ENCODE results near the gene ZNF845. TPM values are rescaled to one million over a fixed set of nuclear protein-coding genes. Genes with fewer than 3 reads are reported as not detected.
"Not testable (repeated sequence)": the region's sequence is repeated elsewhere in the genome, so short reads cannot be mapped to it uniquely, and the experiment has no call there.

Gene ZNF845
- total RNA-seq, 1 experiment from 2014 or later: 8.8 TPM

- DNase-seq (ENCODE audit: extremely low read depth, low read depth): no peak
Measured at GRCh38 chr19:53374743-53375142, 41.2 kb downstream of the ZNF845 start.

GRCh38 chr19:53381376-53381775, 47.8 kb downstream of the ZNF845 start:
- DNase-seq (ENCODE audit: extremely low read depth, low read depth): no peak

- no peak for DNase-seq (ENCODE audit: extremely low read depth, low read depth)
Measured at GRCh38 chr19:53388168-53388567, 54.6 kb downstream of the ZNF845 start.

- no peak for DNase-seq (ENCODE audit: extremely low read depth, low read depth)
Measured at GRCh38 chr19:53388904-53389303, 55.4 kb downstream of the ZNF845 start.

DNA sequence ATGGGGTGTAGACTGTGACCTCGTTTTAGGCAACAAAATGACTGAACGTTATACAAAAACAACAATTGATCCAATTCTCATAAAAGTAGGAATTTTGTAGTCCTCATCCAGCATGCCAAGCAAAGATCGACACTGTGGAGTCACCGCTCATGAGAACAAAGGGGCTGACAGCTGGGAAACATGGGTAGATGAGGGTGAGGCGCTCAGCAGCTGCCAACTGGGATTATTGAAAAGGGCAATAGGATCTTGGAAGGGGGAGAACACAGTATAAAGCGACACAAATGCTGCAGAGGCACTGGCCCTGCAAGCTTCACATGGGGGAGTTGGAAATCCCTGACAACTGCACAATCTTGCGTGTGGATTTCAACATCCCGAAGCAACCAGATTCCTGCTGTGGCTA, 56.0 kb downstream of the ZNF845 start:
- no peak for DNase-seq (ENCODE audit: extremely low read depth, low read depth)

DNA sequence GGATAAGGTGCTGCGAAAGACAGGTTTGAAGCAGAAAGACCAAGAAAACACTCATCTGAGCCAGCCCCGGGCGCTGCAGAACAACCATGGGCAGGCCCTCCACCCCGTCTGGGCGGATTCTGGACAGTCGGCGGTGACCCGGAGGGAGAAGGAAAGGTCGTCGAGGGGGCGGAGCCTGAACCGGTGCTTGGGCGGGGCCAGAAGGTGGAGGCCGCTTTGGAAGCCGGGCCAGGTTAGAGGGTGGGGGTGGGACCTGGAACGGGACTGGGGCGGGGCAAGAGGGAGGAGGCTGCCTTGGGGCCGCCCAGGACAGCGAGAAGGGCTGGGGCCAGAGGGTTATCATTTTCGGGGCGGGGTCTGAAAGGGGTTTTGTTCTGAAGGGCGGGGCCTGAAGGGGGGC, 56.4 kb downstream of the ZNF845 start:
- no peak for DNase-seq (ENCODE audit: extremely low read depth, low read depth)

- DNase-seq (ENCODE audit: extremely low read depth, low read depth): no peak
Measured at GRCh38 chr19:53394522-53394973, 61.0 kb downstream of the ZNF845 start.

DNA sequence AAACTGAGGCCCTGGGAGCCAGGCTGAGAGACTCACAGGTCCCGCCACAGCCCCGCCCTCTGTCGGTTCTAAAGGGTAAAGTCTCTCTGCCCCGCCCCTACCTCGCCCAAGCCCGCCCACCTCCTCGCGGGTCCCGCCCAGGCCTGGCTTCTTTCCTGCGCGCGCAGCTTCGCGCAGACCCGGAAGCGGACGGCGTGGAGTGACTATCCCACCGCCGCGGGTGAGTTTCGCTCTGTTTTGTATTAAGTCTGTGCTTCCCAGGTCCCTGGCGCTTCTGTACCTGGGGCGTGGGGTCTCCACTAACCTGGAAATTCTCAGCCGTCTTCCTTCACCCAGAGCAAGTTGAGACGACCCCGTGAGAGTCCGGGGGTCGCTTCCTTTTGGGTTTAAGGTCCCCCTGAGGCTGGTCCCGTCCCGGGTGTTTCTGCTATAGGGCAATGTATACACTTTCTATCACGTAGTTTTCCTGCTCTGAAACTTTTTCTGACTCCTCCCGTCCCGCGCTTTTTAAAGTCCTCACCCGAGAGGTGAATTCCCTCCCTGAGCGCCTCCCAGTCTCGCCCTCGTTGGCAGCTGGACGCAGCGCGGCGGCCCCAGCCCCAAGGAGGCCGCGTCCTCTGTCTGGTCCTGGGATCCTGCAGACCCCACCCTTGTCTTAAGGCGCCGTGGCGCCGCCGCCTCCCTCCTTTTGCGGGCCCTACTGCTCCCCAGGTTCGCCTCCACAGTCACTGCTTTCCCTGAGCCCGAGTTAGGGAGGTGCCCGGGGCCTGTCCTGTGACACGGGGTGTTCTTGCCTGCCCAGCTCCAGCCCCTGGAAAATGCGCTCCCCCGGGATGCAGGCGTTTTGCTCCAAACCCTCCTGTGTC, 61.7 kb downstream of the ZNF845 start, which contains the start of gene ZNF765:
TSS of gene ZNF765 (plus strand) at position 176 of the 866 bp plus-strand sequence. CDS start 2,867 bp downstream, outside the sequence.
- DNase-seq (ENCODE audit: extremely low read depth, low read depth): peak; percentile 77

DNA sequence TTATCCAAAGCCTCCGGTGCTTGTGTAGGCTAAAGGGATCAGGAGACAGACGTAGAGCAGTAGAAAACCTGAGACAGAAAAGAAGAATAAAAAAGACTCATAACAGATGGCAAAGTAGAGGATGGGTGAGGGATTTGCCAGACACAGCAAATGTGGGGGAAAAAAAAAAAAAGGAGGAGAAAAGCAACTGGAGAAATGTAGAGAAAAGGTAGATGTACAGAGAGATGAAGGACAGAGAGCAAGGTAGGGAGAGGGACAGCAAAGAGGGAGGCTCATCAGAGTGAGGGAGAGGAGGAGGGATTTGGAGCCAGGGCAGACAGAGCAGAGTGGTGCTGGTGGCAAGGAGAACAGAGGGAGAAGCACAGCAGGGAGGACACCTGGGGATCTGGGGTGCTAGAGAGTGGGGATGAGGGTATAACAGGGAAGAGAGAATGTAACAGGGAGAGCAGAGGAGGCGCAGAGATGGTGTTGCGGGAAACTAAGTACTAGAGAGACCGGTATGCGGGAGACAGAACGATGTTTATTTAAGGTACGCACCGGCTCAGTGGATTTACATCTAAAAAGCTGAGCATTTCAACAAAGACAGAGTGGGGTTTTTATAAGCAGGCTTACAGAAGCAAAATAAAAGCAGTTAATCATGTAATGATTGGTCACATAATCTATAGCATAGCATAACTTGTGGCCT, 62.4 kb downstream of the ZNF845 start:
- DNase-seq (ENCODE audit: extremely low read depth, low read depth): not testable (repeated sequence)

DNA sequence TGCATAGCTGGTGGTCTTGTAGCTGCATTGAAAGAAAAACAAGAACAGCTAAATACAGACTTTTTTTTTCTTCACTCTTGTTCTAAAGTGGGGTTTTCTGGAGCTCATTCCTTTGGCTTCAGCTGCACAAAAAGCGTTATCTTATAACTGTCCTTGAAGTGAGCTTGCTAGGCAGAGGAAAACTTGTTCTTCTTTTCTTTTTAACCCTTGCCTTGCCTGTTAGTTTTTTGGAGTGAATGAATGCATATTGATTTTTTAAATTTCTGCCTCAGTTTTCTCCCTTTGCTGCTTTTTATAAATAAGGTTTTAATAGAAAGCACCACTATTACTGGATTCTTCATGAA, 62.9 kb downstream of the ZNF845 start:
- no peak for DNase-seq (ENCODE audit: extremely low read depth, low read depth)

DNA sequence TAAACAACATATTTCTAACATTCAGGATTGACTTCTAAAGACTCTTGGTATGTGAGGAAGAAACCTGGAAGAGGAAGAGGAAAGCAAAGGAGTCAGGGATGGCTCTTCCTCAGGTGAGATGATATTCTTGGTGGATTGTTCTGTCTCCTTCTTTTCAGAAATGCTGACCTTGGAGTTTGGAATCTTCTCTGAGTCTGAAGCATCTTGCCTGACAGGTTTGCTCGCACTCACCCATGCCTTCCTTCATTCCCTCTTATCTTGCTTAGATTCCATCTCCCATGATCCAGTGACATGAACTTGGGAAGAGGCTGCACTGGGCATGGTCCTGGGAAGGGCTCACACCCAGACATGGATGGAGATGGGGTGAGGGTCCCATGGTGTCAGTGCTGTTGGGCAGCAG, 64.4 kb downstream of the ZNF845 start:
- not testable (repeated sequence) for DNase-seq (ENCODE audit: extremely low read depth, low read depth)

Other genes starting within 250 kb of the ZNF845 start
- 11.9 and 14.9 TPM in 2 replicates for gene ZNF160, start 230.3 kb upstream of the ZNF845 start, total RNA-seq (2014; rRNA removed; shearing (Covaris generic))
- gene ZNF415, start 200.8 kb upstream of the ZNF845 start, total RNA-seq (2014; rRNA removed; shearing (Covaris generic)): not detected in 2 replicates
- 1.3 and 2.0 TPM in 2 replicates for gene ZNF347, start 174.7 kb upstream of the ZNF845 start, total RNA-seq (2014; rRNA removed; shearing (Covaris generic))
- not detected in 2 replicates for gene ZNF665, start 140.4 kb upstream of the ZNF845 start, total RNA-seq (2014; rRNA removed; shearing (Covaris generic))
- gene ZNF677, start 78.9 kb upstream of the ZNF845 start, total RNA-seq (2014; rRNA removed; shearing (Covaris generic)): not detected in 2 replicates
- not detected in 2 replicates for gene VN1R2, start 75.5 kb upstream of the ZNF845 start, total RNA-seq (2014; rRNA removed; shearing (Covaris generic))
- gene VN1R4, start 66.0 kb upstream of the ZNF845 start, total RNA-seq (2014; rRNA removed; shearing (Covaris generic)): not detected in 2 replicates
- 0.06 and 1.4 TPM in 2 replicates for gene ZNF525, start 32.0 kb downstream of the ZNF845 start, total RNA-seq (2014; rRNA removed; shearing (Covaris generic))
- 8.6 and 10.7 TPM in 2 replicates for gene ZNF765, start 61.4 kb downstream of the ZNF845 start, total RNA-seq (2014; rRNA removed; shearing (Covaris generic))
- gene ZNF761, start 98.2 kb downstream of the ZNF845 start, total RNA-seq (2014; rRNA removed; shearing (Covaris generic)): 7.5 and 10.5 TPM in 2 replicates
- not detected in 2 replicates for gene ZNF813, start 134.0 kb downstream of the ZNF845 start, total RNA-seq (2014; rRNA removed; shearing (Covaris generic))
- 0.07 TPM in 1 of 2 replicates, not detected in the other for gene ZNF331, start 204.4 kb downstream of the ZNF845 start, total RNA-seq (2014; rRNA removed; shearing (Covaris generic))

Measured in NCI-H460 (cell line).